NCI-H1092 (cell line): ENCODE measurements around the gene PSMD13.
"Not testable (repeated sequence)": the region's sequence is repeated elsewhere in the genome, so short reads cannot be mapped to it uniquely, and the experiment has no call there.

Source experiments
- DNase-seq: peaks from one replicate; lab custom pipeline; 2025; lab: John Stamatoyannopoulos, UW

PSMD13 gene

GRCh38 chr11:272931-273198 is 36.1 kb downstream of the PSMD13 start:
- no peak for DNase-seq

- no peak for DNase-seq
These were observed 39.4 kb downstream of the PSMD13 start for GRCh38 chr11:276219-276618.

DNA sequence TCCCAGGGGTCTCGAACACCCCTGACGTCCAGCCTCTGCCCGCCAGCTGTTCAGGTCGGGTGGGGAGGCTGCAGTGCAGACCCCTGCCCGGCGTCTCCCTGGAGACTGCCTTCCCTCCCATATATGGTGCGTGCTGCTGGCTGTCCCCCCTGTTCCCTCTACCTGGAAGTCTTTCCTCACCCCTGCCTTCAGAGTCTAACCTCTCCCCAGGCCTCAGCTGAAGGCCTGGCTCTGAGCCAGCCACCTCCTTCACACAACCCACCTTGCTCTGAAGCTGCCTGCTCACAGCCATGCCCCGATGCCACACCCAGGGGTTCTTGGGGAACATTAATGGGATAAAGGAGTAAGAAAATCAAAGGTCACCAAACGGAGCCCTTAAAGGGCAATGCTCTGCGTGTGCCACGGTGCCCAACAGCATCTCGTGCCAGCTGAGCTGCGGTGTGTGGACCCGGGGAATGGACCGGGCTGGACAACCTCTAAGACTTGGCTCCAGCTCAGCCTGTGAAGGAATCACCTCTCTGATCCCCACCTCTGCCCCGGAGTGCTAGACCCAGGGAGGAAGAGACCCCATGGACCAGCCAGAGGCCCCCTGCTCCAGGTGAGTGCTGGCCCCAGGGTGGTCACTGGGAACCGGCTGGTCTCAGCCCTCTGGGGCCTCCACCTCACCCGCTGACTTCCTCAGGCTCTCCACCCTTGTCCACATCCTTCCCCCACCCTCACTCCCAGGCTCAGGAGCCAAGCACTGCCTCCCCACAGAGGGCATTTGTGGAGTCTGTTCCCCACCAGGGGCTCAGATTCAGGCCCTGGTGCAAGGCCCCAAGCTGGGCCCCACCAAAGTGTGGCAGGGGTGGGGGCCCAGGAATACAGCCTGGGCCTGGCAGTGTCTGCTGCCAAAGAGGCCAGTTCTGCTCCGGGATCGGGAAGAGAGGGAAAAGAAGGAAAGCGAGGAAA is 41.5 kb downstream of the PSMD13 start, which contains the start of gene NLRP6:
TSS of gene NLRP6 (plus strand) at position 407 of the 951 bp plus-strand sequence. CDS start at position 570, 163 bp downstream.
- DNase-seq = no peak

DNA sequence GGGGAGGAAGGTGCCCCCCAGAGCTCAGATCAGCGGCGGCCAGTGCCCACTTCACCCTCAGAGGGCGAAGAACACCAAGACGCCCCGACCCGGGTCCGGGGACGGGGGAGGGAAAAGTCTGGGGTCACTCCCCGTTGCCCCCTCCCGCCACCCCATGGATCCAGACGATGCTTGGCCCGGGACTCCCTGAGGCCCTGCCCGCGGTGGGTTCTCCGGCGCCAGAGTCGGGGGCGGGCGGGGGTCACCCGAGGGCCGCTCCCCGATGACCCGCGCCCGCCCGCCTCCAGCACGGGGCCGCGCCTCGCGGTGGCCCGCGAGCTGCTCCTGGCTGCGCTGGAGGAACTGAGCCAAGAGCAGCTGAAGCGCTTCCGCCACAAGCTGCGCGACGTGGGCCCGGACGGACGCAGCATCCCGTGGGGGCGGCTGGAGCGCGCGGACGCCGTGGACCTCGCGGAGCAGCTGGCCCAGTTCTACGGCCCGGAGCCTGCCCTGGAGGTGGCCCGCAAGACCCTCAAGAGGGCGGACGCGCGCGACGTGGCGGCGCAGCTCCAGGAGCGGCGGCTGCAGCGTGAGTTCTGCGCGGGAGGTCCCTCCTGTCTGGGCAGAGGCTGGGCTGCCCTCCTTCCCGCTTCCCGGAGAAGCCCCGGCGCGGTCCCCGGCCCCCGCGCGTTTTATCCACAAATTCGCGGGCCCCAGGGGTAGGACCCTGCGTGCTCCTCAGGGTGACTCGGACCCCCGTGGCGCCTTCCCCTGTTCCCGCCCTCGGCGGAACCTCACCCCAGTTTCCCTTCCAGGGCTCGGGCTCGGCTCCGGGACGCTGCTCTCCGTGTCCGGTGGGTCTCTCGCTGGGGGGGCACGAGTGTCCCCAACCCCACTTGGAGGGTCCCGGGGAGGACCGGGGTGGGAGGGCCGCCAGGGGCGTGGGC is 42.5 kb downstream of the PSMD13 start:
- no peak for DNase-seq

DNA sequence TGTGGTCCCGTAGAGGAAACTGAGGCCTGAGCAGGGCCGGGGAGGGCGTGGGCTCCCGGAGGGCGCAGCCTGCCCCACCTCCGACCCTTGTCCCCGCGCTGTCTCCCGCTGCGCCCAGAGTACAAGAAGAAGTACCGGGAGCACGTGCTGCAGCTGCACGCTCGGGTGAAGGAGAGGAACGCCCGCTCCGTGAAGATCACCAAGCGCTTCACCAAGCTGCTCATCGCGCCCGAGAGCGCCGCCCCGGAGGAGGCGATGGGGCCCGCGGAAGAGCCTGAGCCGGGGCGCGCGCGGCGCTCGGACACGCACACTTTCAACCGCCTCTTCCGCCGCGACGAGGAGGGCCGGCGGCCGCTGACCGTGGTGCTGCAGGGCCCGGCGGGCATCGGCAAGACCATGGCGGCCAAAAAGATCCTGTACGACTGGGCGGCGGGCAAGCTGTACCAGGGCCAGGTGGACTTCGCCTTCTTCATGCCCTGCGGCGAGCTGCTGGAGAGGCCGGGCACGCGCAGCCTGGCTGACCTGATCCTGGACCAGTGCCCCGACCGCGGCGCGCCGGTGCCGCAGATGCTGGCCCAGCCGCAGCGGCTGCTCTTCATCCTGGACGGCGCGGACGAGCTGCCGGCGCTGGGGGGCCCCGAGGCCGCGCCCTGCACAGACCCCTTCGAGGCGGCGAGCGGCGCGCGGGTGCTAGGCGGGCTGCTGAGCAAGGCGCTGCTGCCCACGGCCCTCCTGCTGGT is 43.4 kb downstream of the PSMD13 start:
- no peak for DNase-seq

- no peak for DNase-seq
These were observed 44.1 kb downstream of the PSMD13 start for GRCh38 chr11:280706-281485.

DNA sequence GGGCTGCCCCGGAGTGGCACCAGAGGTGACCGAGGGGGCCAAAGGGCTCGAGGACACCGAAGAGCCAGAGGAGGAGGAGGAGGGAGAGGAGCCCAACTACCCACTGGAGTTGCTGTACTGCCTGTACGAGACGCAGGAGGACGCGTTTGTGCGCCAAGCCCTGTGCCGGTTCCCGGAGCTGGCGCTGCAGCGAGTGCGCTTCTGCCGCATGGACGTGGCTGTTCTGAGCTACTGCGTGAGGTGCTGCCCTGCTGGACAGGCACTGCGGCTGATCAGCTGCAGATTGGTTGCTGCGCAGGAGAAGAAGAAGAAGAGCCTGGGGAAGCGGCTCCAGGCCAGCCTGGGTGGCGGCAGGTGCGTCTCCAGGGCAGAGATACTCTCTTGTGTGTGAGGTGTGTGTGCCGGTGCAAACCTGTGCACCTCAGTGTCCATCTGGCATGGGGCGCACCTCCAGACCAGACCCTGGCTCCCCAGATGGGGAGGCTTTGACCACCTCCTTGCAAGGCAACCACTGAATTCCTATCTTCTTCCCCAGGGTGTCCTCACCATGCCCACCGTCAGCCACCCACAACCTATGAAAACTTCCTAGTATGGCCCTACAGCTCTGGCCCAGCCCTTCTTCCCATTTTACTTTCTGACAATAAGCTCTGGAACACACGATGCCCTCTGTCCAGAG is 44.8 kb downstream of the PSMD13 start:
- DNase-seq = no peak

- no peak for DNase-seq
These were observed 45.4 kb downstream of the PSMD13 start for GRCh38 chr11:282171-282570.

DNA sequence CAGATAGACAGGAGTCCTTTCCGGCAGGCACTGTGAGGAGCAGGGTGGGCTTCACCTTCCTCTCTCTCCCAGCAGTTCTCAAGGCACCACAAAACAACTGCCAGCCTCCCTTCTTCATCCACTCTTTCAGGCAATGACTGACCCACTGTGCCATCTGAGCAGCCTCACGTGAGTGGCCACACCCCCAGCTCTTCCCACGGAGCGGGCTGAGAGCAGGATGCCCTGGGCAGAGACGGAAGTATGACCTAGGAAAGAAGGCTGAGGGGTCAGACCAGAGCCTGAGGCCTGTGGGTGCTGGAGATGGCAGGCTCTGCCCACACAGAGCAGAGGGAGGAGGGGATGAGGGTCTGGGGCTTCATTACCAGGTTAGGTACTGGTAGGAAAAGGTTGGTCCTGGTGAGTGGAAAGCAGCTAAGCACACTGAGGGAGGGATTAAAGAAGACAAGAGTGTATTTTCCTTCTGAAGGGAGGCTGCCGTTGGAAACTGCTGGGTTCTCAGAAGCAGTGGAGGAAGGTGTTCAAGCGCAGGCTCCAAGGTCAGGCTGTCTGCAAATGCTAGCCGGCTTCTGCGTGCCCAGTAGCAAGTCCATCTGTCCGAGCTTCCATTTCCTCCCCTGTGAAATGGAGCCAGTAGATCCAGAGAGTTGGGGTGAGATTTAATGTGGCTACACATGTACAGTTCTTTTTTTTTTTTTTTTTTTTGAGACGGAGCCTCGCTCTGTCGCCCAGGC is 46.0 kb downstream of the PSMD13 start:
- no peak for DNase-seq

DNA sequence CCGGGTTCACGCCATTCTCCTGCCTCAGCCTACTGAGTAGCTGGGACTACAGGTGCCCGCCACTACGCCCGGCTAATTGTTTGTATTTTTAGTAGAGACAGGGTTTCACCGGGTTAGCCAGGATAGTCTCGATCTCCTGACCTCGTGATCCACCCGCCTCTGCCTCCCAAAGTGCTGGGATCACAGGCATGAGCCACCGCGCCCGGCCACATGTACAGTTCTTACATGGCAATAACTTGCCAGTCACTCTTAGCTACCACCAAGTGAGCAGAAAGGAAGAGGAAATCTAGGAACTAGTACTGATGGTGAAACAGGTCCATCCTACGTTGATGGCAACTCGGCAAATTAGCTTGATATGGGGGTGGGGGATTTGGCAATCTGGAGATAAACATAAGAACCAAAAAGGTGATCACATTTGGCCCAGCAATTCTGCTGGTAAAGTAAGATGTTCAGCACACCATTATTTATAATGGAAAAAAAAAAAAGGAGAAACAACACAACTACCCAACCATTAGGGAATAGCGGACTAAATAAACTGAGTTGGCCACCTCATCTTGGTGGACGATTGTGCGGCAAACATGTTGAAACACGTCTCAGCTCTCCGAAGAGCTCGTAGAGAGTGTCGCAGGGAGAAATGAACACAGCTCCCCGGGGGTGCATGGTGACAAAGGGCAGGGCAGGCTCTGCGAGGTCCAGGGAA is 46.8 kb downstream of the PSMD13 start:
- DNase-seq = no peak

GRCh38 chr11:284105-285020 is 47.6 kb downstream of the PSMD13 start:
- no peak for DNase-seq

DNA sequence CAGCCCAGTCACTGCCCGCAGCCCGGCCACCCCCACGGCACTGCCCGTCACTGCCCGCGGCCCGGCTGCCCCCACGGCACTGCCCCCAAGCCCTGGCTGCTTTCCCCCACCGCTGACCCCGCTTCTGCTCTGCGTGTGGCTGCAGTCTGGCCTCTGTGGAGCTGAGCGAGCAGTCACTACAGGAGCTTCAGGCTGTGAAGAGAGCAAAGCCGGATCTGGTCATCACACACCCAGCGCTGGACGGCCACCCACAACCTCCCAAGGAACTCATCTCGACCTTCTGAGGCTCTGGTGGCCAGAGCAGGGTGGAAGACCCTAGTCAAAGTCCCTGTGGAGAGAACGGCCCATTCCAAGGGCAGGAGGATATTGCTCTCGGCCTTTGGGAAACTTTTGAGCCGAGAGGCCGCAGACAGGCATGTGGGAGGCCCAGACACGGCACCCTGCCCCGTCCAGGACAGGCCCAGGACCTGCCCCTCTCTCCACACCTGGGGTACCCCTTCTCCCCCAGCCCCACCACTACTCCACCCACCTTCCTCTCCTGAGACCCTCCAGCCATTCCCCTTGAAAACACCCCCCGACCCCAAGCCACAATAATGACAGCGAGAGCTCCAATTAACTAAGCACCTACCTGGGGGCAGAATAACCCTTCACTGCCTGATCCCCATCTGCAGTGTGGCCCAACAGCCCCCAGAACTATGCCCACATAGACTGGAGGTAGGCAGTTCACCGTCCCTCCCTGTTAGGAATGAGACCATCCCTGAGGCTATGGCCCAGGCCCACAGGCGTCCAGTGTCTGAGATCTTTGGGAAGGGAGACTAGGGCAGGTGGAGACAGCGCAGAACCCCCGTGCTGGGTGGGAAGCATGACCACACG is 48.5 kb downstream of the PSMD13 start:
- no peak for DNase-seq

GRCh38 chr11:285894-286220 is 49.1 kb downstream of the PSMD13 start:
- DNase-seq = no peak

DNA sequence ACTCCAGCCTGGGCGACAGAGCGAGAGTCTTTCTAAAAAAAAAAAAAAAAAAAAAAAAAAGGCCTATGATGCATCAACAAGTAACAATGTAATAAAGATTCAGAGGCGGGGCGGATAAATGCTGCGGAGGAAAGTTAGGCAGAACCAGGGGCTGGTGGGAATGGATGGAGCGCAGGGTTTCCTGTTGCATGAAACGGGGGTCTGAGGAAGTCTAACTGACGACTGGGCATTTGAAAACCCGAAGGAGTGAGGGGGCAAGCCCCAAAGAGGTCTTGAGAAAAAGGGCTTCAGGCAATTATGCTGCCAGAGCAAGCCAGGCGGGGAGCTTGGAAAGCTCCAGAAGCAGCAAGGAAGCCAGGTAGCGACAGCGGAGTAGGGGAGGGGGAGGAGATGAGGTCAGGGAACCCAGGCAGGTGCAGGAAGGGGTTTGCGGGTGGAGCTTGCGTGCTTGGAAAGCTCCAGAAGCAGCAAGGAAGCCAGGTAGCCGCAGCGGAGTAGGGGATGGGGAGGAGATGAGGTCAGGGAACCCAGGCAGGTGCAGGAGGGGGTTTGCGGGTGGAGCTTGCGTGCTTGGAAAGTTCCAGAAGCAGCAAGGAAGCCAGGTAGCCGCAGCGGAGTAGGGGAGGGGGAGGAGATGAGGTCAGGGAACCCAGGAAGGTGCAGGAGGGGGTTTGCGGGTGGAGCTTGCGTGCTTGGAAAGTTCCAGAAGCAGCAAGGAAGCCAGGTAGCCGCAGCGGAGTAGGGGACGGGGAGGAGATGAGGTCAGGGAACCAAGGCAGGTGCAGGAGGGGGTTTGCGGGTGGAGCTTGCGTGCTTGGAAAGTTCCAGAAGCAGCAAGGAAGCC is 50.4 kb downstream of the PSMD13 start:
- not testable (repeated sequence) for DNase-seq

GRCh38 chr11:287821-288477 is 51.2 kb downstream of the PSMD13 start:
- no peak for DNase-seq
